ENCODE data around the gene MAGI2.

DNA sequence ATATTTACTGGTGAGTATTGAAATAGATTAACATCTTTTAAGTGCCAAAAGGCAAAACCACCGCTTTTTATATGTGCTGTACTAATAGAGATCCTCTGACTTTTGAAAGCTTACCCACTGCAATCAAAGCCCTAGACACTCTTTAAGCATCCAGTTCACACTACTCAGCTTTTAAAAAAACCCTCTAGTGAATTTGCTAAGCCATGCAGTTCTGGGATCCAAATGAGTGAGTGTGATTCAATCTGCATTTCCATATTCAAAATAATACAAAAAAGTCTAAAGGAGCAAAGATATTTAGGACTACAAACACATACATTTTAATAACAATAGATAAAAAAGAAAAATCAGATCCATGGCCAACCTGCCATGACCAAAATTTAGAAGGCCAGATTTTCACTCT is 288.2 kb downstream of the MAGI2 start:
- TF ChIP-seq, protein P1, sequence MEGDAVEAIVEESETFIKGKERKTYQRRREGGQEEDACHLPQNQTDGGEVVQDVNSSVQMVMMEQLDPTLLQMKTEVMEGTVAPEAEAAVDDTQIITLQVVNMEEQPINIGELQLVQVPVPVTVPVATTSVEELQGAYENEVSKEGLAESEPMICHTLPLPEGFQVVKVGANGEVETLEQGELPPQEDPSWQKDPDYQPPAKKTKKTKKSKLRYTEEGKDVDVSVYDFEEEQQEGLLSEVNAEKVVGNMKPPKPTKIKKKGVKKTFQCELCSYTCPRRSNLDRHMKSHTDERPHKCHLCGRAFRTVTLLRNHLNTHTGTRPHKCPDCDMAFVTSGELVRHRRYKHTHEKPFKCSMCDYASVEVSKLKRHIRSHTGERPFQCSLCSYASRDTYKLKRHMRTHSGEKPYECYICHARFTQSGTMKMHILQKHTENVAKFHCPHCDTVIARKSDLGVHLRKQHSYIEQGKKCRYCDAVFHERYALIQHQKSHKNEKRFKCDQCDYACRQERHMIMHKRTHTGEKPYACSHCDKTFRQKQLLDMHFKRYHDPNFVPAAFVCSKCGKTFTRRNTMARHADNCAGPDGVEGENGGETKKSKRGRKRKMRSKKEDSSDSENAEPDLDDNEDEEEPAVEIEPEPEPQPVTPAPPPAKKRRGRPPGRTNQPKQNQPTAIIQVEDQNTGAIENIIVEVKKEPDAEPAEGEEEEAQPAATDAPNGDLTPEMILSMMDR (conservative IDR thresholded peaks at IDR 0.05; ENCODE audit: low read length) = no peak
- no peak for TF ChIP-seq EZH2phosphoT487 (IDR thresholded peaks at IDR 0.05; ENCODE audit: borderline replicate concordance, low read depth, low read length)
